Heart left ventricle (tissue), 16 donors: ENCODE measurements around the gene ITGA5. TPM values are rescaled to one million over a fixed set of nuclear protein-coding genes. Genes with fewer than 3 reads are reported as not detected.

ENCODE experiments used
- ATAC-seq, 4 donors: fragments of 200-7000 bp; cut with Tn5 transposase; one replicate each; pipeline ENCODE4 v1.9.1; 2020 to 2022; ENCODE audit warnings: moderate library complexity in 4 of 4, mild to moderate bottlenecking in 3 of 4, moderate number of reproducible peaks in 1 of 4
- DNase-seq, 5 donors: peaks; one replicate each; pipeline ENCODE4 v3.0.0-alpha.2; 2020
- H3K27ac ChIP-seq, 12 donors: fragments of 200-600 bp; sonication (generic) in 4 of 12; one replicate each; pipeline versions ENCODE4 v1.5.0 to v1.8.0; 2016 to 2022; ENCODE audit warnings: mild to moderate bottlenecking in 2 of 12
- H3K27me3 ChIP-seq, 9 donors: fragments of 200-600 bp; sonication (generic) in 2 of 9; one replicate each; pipeline versions ENCODE4 v1.5.1 to v1.8.0; 2016 to 2022; ENCODE audit warnings: mild to moderate bottlenecking in 3 of 9
- H3K36me3 ChIP-seq, 9 donors: fragments of 200-600 bp; sonication (generic) in 2 of 9; one replicate each; pipeline versions ENCODE4 v1.5.0 to v1.8.0; 2018 to 2022; ENCODE audit warnings: mild to moderate bottlenecking in 2 of 9
- H3K4me1 ChIP-seq, 12 donors: fragments of 200-600 bp; sonication (generic) in 4 of 12; one replicate each; pipeline versions ENCODE4 v1.5.0 to v1.8.0; 2016 to 2022; ENCODE audit warnings: mild to moderate bottlenecking in 3 of 12
- H3K4me3 ChIP-seq, 12 donors: fragments of 200-600 bp; sonication (generic) in 4 of 12; one replicate each; pipeline versions ENCODE4 v1.5.0 to v1.8.0; 2017 to 2022; ENCODE audit warnings: mild to moderate bottlenecking in 9 of 12, moderate library complexity in 4 of 12
- H3K9me3 ChIP-seq, 12 donors: fragments of 200-600 bp; sonication (generic) in 4 of 12; one replicate each; pipeline versions ENCODE4 v1.5.0 to v1.8.0; 2016 to 2022; ENCODE audit warnings: mild to moderate bottlenecking in 1 of 12
- POLR2A ChIP-seq, 2 donors: fragments of 450-650 bp; IDR thresholded peaks; one replicate each; pipeline ENCODE4 v1.6.1; 2017; ENCODE audit warnings: antibody characterized with exemption in 2 of 2, mild to moderate bottlenecking in 2 of 2, moderate library complexity in 2 of 2
- WGBS, 4 donors: extraction: QIAGEN DNeasy Blood & Tissue Kit in 2 of 4; methylation state at CpG; one replicate each; pipeline versions ENCODE4 v1.1.5 to v1.1.7; 2013 to 2018; 5-methylcytosine and 5-hydroxymethylcytosine counted together
- intact Hi-C, 10 donors: fragments of 100-400 bp; cut with DNase I; formaldehyde crosslinking; loops; one replicate each; pipeline versions ENCODE4 v1.11.1 to v1.14.2; 2022
- polyA plus RNA-seq, 2 donors: library from polyadenylated mRNA; stranded (reverse); fragments of 200-250 nt; gene quantifications; one replicate each; pipeline ENCODE4 v1.2.3, GENCODE V29; 2013
- total RNA-seq, 9 donors: library from RNA; depleted of rRNA in 2 of 9; stranded (reverse); fragments of >200 nt in 2 of 9; fragmentation: NEBNext Ultra II Directional in 3 of 9; extraction: Animal tissue kit (Norgen Biotek cat#: 25700) in 3 of 9; gene quantifications; one replicate each; pipeline versions ENCODE4 v1.1.0 to v1.2.4, GENCODE V29; 2016 to 2023
- TF ChIP-seq, protein P1 (sequence below), 12 donors: fragments of 200-600 bp; sonication (generic) in 4 of 12; IDR thresholded peaks; one replicate each; pipeline versions ENCODE4 v1.5.0 to v1.8.0; 2018 to 2022; ENCODE audit warnings: antibody characterized with exemption in 12 of 12, mild to moderate bottlenecking in 5 of 12
- donor health status: ischemic (EF 13 %, LVEDD 7.1; RV severe dilation, severe dysfunction).
- donor health status: healthy with polysubstance abuse.
- donor health status: DM: no; HTN: yes; CAD: no.
- donor health status: DM: no; HTN: no; CAD: no.
- donor health status: ischemic (EF 25% LVEDD 6.9; RV normal size, moderate dysfunction).
- donor health status: ischemic (EF 25% LVEDD 5.7; RV mildly dilated, moderate dysfunction).
- donor health status: healthy.
- donor health status: DM: yes; HTN: yes; CAD: no.
- donor health status: ischemic (EF 35%, LVEDD 5.7; RV mildly dilated, moderate dysfunction).
- donor health status: nonischemic (EF 11% LVEDD 7.7; RV severe dilation, severe dysfunction).
- donor health status: DM: yes; HTN: yes; CAD: no.
- donor health status: PGD.
- donor health status: ischemic (EF 29% LVEDD 5.4; RV normal size, mild dysfunction).
- donor health status: nonischemic (EF 23%, LVEDD 6.1; RV moderate dilation, normal function).

The ITGA5 gene
- total and polyA plus RNA-seq, 11 donors: 33.2 to 301 (median 55.0) TPM

DNA sequence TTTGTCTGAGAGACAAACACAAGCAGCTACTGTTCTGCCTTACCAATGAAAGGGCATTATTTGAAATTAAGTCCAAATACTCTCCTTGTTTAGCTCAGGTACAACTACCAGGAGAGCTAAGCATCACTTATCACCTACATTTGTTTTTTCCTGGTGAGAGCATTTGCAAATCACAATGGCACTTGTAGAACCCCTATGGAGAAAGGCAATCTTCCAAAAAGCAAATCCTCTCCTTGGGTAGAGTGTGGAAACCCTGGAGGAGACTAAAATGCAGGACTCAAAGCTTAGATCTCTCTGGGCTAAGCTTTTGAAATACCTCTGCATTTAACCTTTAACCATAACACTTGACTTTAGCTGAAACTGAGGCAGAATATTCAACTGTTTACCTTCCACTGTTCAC lies 33.6 kb upstream of the ITGA5 start:
- intact Hi-C loops: no loop called here
- H3K36me3 ChIP-seq: no peaks in the 10 kb centered on the region
- peaks cover 0 to 5% (median 0%) of the 10 kb centered on the region in 12 donors for H3K4me1 ChIP-seq
- ATAC-seq (no peak), DNase-seq (no peak)
- no peak for TF ChIP-seq POLR2A (IDR thresholded peaks at IDR 0.05)
- TF ChIP-seq, protein P1, sequence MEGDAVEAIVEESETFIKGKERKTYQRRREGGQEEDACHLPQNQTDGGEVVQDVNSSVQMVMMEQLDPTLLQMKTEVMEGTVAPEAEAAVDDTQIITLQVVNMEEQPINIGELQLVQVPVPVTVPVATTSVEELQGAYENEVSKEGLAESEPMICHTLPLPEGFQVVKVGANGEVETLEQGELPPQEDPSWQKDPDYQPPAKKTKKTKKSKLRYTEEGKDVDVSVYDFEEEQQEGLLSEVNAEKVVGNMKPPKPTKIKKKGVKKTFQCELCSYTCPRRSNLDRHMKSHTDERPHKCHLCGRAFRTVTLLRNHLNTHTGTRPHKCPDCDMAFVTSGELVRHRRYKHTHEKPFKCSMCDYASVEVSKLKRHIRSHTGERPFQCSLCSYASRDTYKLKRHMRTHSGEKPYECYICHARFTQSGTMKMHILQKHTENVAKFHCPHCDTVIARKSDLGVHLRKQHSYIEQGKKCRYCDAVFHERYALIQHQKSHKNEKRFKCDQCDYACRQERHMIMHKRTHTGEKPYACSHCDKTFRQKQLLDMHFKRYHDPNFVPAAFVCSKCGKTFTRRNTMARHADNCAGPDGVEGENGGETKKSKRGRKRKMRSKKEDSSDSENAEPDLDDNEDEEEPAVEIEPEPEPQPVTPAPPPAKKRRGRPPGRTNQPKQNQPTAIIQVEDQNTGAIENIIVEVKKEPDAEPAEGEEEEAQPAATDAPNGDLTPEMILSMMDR (IDR thresholded peaks at IDR 0.05): no peak
- H3K27me3 ChIP-seq: no peaks in the 10 kb centered on the region
- H3K4me3 ChIP-seq: no peak overlapping the region
- H3K27ac ChIP-seq: no peak overlapping the region
- no peaks in the 10 kb centered on the region for H3K9me3 ChIP-seq

DNA sequence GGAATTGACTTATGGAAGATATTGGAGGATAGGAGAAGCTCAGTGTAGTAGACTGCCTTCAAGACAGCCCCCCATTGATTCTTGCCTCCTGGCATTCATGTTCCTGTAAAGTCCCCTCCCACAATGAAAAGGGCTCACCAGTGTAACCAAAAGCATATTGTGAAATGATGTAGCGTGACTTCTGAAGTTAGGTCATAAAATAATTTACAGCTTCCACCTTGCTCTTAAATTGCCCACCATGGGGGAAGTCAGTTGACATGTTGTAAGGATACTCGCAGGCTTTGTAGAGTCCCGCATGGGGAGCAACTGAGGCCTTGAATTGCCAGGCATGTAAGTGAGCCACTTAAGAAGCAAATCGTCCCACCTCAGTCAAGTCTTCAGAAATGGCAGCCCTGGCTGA lies 29.3 kb upstream of the ITGA5 start:
- DNase-seq: no peak
- TF ChIP-seq, protein P1 (IDR thresholded peaks at IDR 0.05): no peak
- no peak for TF ChIP-seq POLR2A (IDR thresholded peaks at IDR 0.05)
- Histone ChIP-seq H3K4me3 (no peak overlapping the region), H3K27ac (no peak overlapping the region), H3K27me3 (no peaks in the 10 kb centered on the region), H3K9me3 (no peaks in the 10 kb centered on the region), H3K4me1 (no peaks in the 10 kb centered on the region), H3K36me3 (no peaks in the 10 kb centered on the region)
- no peak for ATAC-seq
- 89 to 93% (median 90%) methylated on average over 4 of the region's 4 CpGs for WGBS, 4 donors
- intact Hi-C loops: no loop called here

DNA sequence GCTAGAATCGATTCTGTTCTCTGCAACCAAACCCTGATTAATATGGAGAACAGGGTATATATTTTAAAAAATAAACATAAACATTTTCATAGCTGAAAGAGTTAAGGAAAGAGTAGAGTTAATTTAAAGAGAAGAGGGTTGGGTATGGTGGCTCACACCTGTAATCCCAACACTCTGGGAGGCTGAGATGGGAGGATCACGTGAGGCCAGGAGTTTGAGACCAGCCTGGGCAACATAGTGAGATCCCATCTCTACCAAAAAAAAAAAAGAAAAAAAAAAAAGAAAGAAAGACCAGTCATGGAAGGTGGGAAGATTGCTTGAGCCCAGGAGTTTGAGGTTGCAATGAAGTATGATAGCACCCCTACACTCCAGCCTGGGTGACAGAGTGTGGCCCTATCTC lies 28.9 kb upstream of the ITGA5 start:
- H3K4me3 ChIP-seq: no peak overlapping the region
- H3K27me3 ChIP-seq: no peaks in the 10 kb centered on the region
- no peaks in the 10 kb centered on the region for H3K9me3 ChIP-seq
- no peak for ATAC-seq
- H3K27ac ChIP-seq: no peak overlapping the region
- no peak for DNase-seq
- TF ChIP-seq POLR2A (IDR thresholded peaks at IDR 0.05): no peak
- TF ChIP-seq, protein P1 (IDR thresholded peaks at IDR 0.05): no peak
- no peaks in the 10 kb centered on the region for H3K36me3 ChIP-seq
- WGBS, 4 donors: 82 to 92% (median 88%) methylated on average over 2 of the region's 2 CpGs
- intact Hi-C loops: no loop called here
- peaks cover 0 to under 1% (median 0%) of the 10 kb centered on the region in 12 donors for H3K4me1 ChIP-seq

DNA sequence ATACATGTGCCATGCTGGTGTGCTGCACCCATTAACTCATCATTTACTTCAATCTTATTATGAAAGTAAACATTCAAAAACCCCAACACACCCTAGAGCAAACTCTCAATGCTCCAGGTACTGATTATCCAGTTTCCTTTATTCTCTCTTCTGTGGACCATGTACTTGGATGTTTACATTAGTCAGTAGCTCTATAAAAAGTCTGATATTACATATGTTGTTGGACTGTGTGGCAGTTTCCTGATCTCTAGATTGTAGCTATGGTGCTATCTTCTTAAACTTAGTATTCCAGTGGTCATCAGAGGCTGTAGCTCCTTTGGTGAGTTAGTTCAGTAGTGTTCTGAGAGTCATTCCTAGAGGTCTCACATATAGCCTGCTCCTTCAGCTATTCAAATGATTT lies 25.1 kb upstream of the ITGA5 start:
- Histone ChIP-seq H3K4me1 (peaks cover 0 to 9% (median 3%) of the 10 kb centered on the region in 12 donors), H3K9me3 (no peaks in the 10 kb centered on the region), H3K27ac (no peak overlapping the region), H3K4me3 (no peak overlapping the region), H3K27me3 (no peaks in the 10 kb centered on the region), H3K36me3 (no peaks in the 10 kb centered on the region)
- DNase-seq: no peak
- intact Hi-C loops: no loop called here
- ATAC-seq: no peak
- no peak for TF ChIP-seq POLR2A (IDR thresholded peaks at IDR 0.05)
- TF ChIP-seq, protein P1 (IDR thresholded peaks at IDR 0.05): no peak
